Heart left ventricle (tissue), 16 donors: Measurements from ENCODE around the gene TMEM147. TPM values are rescaled to one million over a fixed set of nuclear protein-coding genes. Genes with fewer than 3 reads are reported as not detected.

ENCODE experiments used
- ATAC-seq, 4 donors: fragments of 200-7000 bp; cut with Tn5 transposase; one replicate each; pipeline ENCODE4 v1.9.1; 2020 to 2022; ENCODE audit warnings: moderate library complexity in 4 of 4, mild to moderate bottlenecking in 3 of 4, moderate number of reproducible peaks in 1 of 4
- DNase-seq, 5 donors: peaks; one replicate each; pipeline ENCODE4 v3.0.0-alpha.2; 2020
- H3K27ac ChIP-seq, 12 donors: fragments of 200-600 bp; sonication (generic) in 4 of 12; one replicate each; pipeline versions ENCODE4 v1.5.0 to v1.8.0; 2016 to 2022; ENCODE audit warnings: mild to moderate bottlenecking in 2 of 12
- H3K27me3 ChIP-seq, 9 donors: fragments of 200-600 bp; sonication (generic) in 2 of 9; one replicate each; pipeline versions ENCODE4 v1.5.1 to v1.8.0; 2016 to 2022; ENCODE audit warnings: mild to moderate bottlenecking in 3 of 9
- H3K36me3 ChIP-seq, 9 donors: fragments of 200-600 bp; sonication (generic) in 2 of 9; one replicate each; pipeline versions ENCODE4 v1.5.0 to v1.8.0; 2018 to 2022; ENCODE audit warnings: mild to moderate bottlenecking in 2 of 9
- H3K4me1 ChIP-seq, 12 donors: fragments of 200-600 bp; sonication (generic) in 4 of 12; one replicate each; pipeline versions ENCODE4 v1.5.0 to v1.8.0; 2016 to 2022; ENCODE audit warnings: mild to moderate bottlenecking in 3 of 12
- H3K4me3 ChIP-seq, 12 donors: fragments of 200-600 bp; sonication (generic) in 4 of 12; one replicate each; pipeline versions ENCODE4 v1.5.0 to v1.8.0; 2017 to 2022; ENCODE audit warnings: mild to moderate bottlenecking in 9 of 12, moderate library complexity in 4 of 12
- H3K9me3 ChIP-seq, 12 donors: fragments of 200-600 bp; sonication (generic) in 4 of 12; one replicate each; pipeline versions ENCODE4 v1.5.0 to v1.8.0; 2016 to 2022; ENCODE audit warnings: mild to moderate bottlenecking in 1 of 12
- POLR2A ChIP-seq, 2 donors: fragments of 450-650 bp; IDR thresholded peaks; one replicate each; pipeline ENCODE4 v1.6.1; 2017; ENCODE audit warnings: antibody characterized with exemption in 2 of 2, mild to moderate bottlenecking in 2 of 2, moderate library complexity in 2 of 2
- whole genome bisulfite sequencing, 4 donors: extraction: QIAGEN DNeasy Blood & Tissue Kit in 2 of 4; methylation state at CpG; one replicate each; pipeline versions ENCODE4 v1.1.5 to v1.1.7; 2013 to 2018; 5-methylcytosine and 5-hydroxymethylcytosine counted together
- intact Hi-C, 10 donors: fragments of 100-400 bp; cut with DNase I; formaldehyde crosslinking; loops; one replicate each; pipeline versions ENCODE4 v1.11.1 to v1.14.2; 2022
- polyA plus RNA-seq, 2 donors: library from polyadenylated mRNA; stranded (reverse); fragments of 200-250 nt; gene quantifications; one replicate each; pipeline ENCODE4 v1.2.3, GENCODE V29; 2013
- total RNA-seq, 9 donors: library from RNA; depleted of rRNA in 2 of 9; stranded (reverse); fragments of >200 nt in 2 of 9; fragmentation: NEBNext Ultra II Directional in 3 of 9; extraction: Animal tissue kit (Norgen Biotek cat#: 25700) in 3 of 9; gene quantifications; one replicate each; pipeline versions ENCODE4 v1.1.0 to v1.2.4, GENCODE V29; 2016 to 2023
- TF ChIP-seq, protein P1 (sequence below), 12 donors: fragments of 200-600 bp; sonication (generic) in 4 of 12; IDR thresholded peaks; one replicate each; pipeline versions ENCODE4 v1.5.0 to v1.8.0; 2018 to 2022; ENCODE audit warnings: antibody characterized with exemption in 12 of 12, mild to moderate bottlenecking in 5 of 12
- donor health status: ischemic (EF 13 %, LVEDD 7.1; RV severe dilation, severe dysfunction).
- donor health status: healthy with polysubstance abuse.
- donor health status: DM: no; HTN: yes; CAD: no.
- donor health status: DM: no; HTN: no; CAD: no.
- donor health status: ischemic (EF 25% LVEDD 6.9; RV normal size, moderate dysfunction).
- donor health status: ischemic (EF 25% LVEDD 5.7; RV mildly dilated, moderate dysfunction).
- donor health status: healthy.
- donor health status: DM: yes; HTN: yes; CAD: no.
- donor health status: ischemic (EF 35%, LVEDD 5.7; RV mildly dilated, moderate dysfunction).
- donor health status: nonischemic (EF 11% LVEDD 7.7; RV severe dilation, severe dysfunction).
- donor health status: DM: yes; HTN: yes; CAD: no.
- donor health status: PGD.
- donor health status: ischemic (EF 29% LVEDD 5.4; RV normal size, mild dysfunction).
- donor health status: nonischemic (EF 23%, LVEDD 6.1; RV moderate dilation, normal function).

TMEM147 gene
- total and polyA plus RNA-seq, 11 donors, result 68.9 to 191 (median 96.0) TPM

GRCh38 chr19:35510626-35510964 lies 34.8 kb upstream of the TMEM147 start:
- Histone ChIP-seq H3K4me1 (peaks cover 0 to 21% (median 9%) of the 10 kb centered on the region in 12 donors), H3K9me3 (no peaks in the 10 kb centered on the region), H3K36me3 (no peaks in the 10 kb centered on the region), H3K27ac (no peak overlapping the region), H3K4me3 (peak overlapping the region in 7 of 12 donors; percentile 44 to 57 (median 48)), H3K27me3 (peaks cover 0 to 44% (median 27%) of the 10 kb centered on the region in 9 donors)
- WGBS, 4 donors, result 7 to 14% (median 10%) methylated on average over 10 to 15 of the region's 15 CpGs
- no peak for TF ChIP-seq POLR2A (IDR thresholded peaks at IDR 0.05)
- TF ChIP-seq, protein P1, sequence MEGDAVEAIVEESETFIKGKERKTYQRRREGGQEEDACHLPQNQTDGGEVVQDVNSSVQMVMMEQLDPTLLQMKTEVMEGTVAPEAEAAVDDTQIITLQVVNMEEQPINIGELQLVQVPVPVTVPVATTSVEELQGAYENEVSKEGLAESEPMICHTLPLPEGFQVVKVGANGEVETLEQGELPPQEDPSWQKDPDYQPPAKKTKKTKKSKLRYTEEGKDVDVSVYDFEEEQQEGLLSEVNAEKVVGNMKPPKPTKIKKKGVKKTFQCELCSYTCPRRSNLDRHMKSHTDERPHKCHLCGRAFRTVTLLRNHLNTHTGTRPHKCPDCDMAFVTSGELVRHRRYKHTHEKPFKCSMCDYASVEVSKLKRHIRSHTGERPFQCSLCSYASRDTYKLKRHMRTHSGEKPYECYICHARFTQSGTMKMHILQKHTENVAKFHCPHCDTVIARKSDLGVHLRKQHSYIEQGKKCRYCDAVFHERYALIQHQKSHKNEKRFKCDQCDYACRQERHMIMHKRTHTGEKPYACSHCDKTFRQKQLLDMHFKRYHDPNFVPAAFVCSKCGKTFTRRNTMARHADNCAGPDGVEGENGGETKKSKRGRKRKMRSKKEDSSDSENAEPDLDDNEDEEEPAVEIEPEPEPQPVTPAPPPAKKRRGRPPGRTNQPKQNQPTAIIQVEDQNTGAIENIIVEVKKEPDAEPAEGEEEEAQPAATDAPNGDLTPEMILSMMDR (IDR thresholded peaks at IDR 0.05), result peak in 3 of 12 donors; percentile 2 to 20 (median 3)
- ATAC-seq, result peak in 1 of 4 donors; percentile 12
- intact Hi-C loops, result loop anchor here in 1 of 10 donors (5.0 kb wide), 1 partner anchor 82 kb away; no protein-coding TSS in a partner anchor
- DNase-seq, result no peak

DNA sequence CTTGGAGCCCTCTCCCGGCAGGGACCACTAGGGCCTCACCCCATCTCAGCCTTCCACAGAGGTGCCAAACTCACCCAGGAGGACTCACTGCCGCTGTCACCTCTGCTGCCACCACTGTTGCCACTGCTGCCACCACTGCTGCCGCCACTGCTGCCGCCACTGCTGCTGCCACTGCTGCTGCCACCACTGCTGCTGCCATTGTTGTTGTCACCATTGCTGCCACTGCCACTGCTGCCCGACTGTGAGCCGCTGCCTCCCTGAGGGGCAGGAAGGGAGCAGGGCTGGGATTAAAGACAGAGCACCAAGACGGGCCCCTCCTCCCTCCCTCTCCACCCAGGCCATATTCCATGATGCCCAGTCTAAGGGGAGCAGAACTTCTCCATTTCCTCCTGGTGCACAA lies 34.1 kb upstream of the TMEM147 start:
- Histone ChIP-seq H3K27me3 (peaks cover 0 to 44% (median 27%) of the 10 kb centered on the region in 9 donors), H3K9me3 (no peaks in the 10 kb centered on the region), H3K4me1 (peaks cover 0 to 21% (median 9%) of the 10 kb centered on the region in 12 donors), H3K4me3 (no peak overlapping the region), H3K36me3 (no peaks in the 10 kb centered on the region), H3K27ac (no peak overlapping the region)
- intact Hi-C loops, result loop anchor here in 1 of 10 donors (5.0 kb wide), 1 partner anchor 81 kb away; no protein-coding TSS in a partner anchor
- TF ChIP-seq, protein P1 (IDR thresholded peaks at IDR 0.05), result no peak
- TF ChIP-seq POLR2A (IDR thresholded peaks at IDR 0.05), result no peak
- DNase-seq, result no peak
- 61 to 81% (median 68%) methylated on average over 4 to 7 of the region's 7 CpGs for WGBS, 4 donors
- no peak for ATAC-seq

GRCh38 chr19:35512831-35513627 lies 32.4 kb upstream of the TMEM147 start:
- no peaks in the 10 kb centered on the region for H3K9me3 ChIP-seq
- ATAC-seq, result no peak
- 67 to 80% (median 72%) methylated on average over 9 to 15 of the region's 15 CpGs for WGBS, 4 donors
- no peak overlapping the region for H3K27ac ChIP-seq
- DNase-seq, result no peak
- H3K4me1 ChIP-seq, result peaks cover 0 to 21% (median 9%) of the 10 kb centered on the region in 12 donors
- peaks cover 0 to 42% (median 27%) of the 10 kb centered on the region in 9 donors for H3K27me3 ChIP-seq
- no peak for TF ChIP-seq POLR2A (IDR thresholded peaks at IDR 0.05)
- TF ChIP-seq, protein P1 (IDR thresholded peaks at IDR 0.05), result no peak
- no peaks in the 10 kb centered on the region for H3K36me3 ChIP-seq
- intact Hi-C loops, result loop anchor here in 1 of 10 donors (5.0 kb wide), 1 partner anchor 79 kb away; no protein-coding TSS in a partner anchor
- no peak overlapping the region for H3K4me3 ChIP-seq

- no peaks in the 10 kb centered on the region for H3K36me3 ChIP-seq
- WGBS, 4 donors, result 28 to 37% (median 34%) methylated on average over 14 to 15 of the region's 15 CpGs
Measured at GRCh38 chr19:35513628-35514281, 31.7 kb upstream of the TMEM147 start, which contains the start of gene DMKN. TSS of gene DMKN (minus strand) at chr19:35513649. CDS start at chr19:35513475, 174 bp downstream.

More at GRCh38 chr19:35513628-35514281, 31.7 kb upstream of the TMEM147 start, which contains the start of gene DMKN:
- intact Hi-C loops, result loop anchor here in 1 of 10 donors (5.0 kb wide), 1 partner anchor 79 kb away; no protein-coding TSS in a partner anchor
- Histone ChIP-seq H3K9me3 (no peaks in the 10 kb centered on the region), H3K4me1 (peaks cover 0 to 26% (median 9%) of the 10 kb centered on the region in 12 donors), H3K27ac (no peak within 1 kb of the TSS), H3K27me3 (peaks cover 0 to 42% (median 27%) of the 10 kb centered on the region in 9 donors), H3K4me3 (no peak within 1 kb of the TSS)
- no peak for DNase-seq
- no peak for ATAC-seq
- TF ChIP-seq, protein P1 (IDR thresholded peaks at IDR 0.05), result no peak
- TF ChIP-seq POLR2A (IDR thresholded peaks at IDR 0.05), result no peak
